Keratinocyte (primary cell): ENCODE measurements around the gene EEPD1.

Experiments
- CTCF ChIP-seq, 3 experiments: IDR thresholded peaks in 1 of 3; conservative IDR thresholded peaks in 1 of 3; optimal IDR thresholded peaks in 1 of 3; 2 replicates in 2 of 3; 3 replicates in 1 of 3; pipeline versions ENCODE3 to v1.5.1; 2011; ENCODE audit warnings: low read length in 3 of 3, mild to moderate bottlenecking in 3 of 3, moderate library complexity in 2 of 3, control low read depth in 1 of 3, inconsistent platforms in 1 of 3; ENCODE audit not compliant: insufficient read depth in 2 of 3; ENCODE audit errors: extremely low read depth in 1 of 3
- EZH2 ChIP-seq: IDR thresholded peaks from one replicate; pipeline ENCODE4 v1.6.1; 2012; ENCODE audit warnings: inconsistent platforms, mild to moderate bottlenecking, low read length, moderate library complexity

- TF ChIP-seq EZH2 (no peak), CTCF (optimal IDR thresholded peaks at IDR 0.05 in 1 of 3, IDR thresholded peaks at IDR 0.05 in 1 of 3, conservative IDR thresholded peaks at IDR 0.05 in 1 of 3; ENCODE audit: extremely low read depth in 1 of 3, insufficient read depth in 2 of 3, low read length in 3 of 3) (no peak)
Observed at GRCh38 chr7:36204929-36205635, 52.0 kb downstream of the EEPD1 start.
